Smooth muscle cell (in vitro differentiated cells): ENCODE measurements around the gene HIVEP1. TPM values are rescaled to one million over a fixed set of nuclear protein-coding genes. Genes with fewer than 3 reads are reported as not detected.

Experiments used
- DNase-seq: peaks from one replicate; lab custom pipeline; 2025; ENCODE audit not compliant: unreplicated experiment; lab: John Stamatoyannopoulos, UW
- H2AFZ ChIP-seq: fragments of 200-600 bp; sonication (generic); 2 replicates; pipeline ENCODE4 v1.6.0; 2016; ENCODE audit warnings: antibody characterized with exemption, low read depth, mild to moderate bottlenecking
- H3F3A ChIP-seq: fragments of 200-600 bp; sonication (generic); 2 replicates; pipeline ENCODE4 v1.6.0; 2017; ENCODE audit warnings: antibody characterized with exemption, low read depth
- H3K27ac ChIP-seq: fragments of 200-600 bp; sonication (generic); 2 replicates; pipeline ENCODE4 v1.5.1; 2016; ENCODE audit warnings: low read depth, mild to moderate bottlenecking
- H3K27me3 ChIP-seq: fragments of 200-600 bp; sonication (generic); 2 replicates; pipeline ENCODE4 v1.6.1; 2016; ENCODE audit warnings: low read depth, mild to moderate bottlenecking
- H3K36me3 ChIP-seq: fragments of 200-600 bp; sonication (generic); 2 replicates; pipeline ENCODE4 v1.5.1; 2016; ENCODE audit warnings: low read depth
- H3K4me1 ChIP-seq: fragments of 200-600 bp; sonication (generic); 2 replicates; pipeline ENCODE4 v1.5.1; 2016; ENCODE audit warnings: low read depth
- H3K4me2 ChIP-seq: fragments of 200-600 bp; sonication (generic); 2 replicates; pipeline ENCODE4 v1.6.0; 2016; ENCODE audit warnings: mild to moderate bottlenecking
- H3K4me3 ChIP-seq: fragments of 200-600 bp; sonication (generic); 2 replicates; pipeline ENCODE4 v1.5.1; 2016; ENCODE audit warnings: mild to moderate bottlenecking
- H3K79me2 ChIP-seq: fragments of 200-600 bp; sonication (generic); 2 replicates; pipeline ENCODE4 v1.6.0; 2016; ENCODE audit warnings: low read depth, mild to moderate bottlenecking
- H3K9ac ChIP-seq: fragments of 200-600 bp; sonication (generic); 2 replicates; pipeline ENCODE4 v1.6.0; 2016; ENCODE audit warnings: low read depth
- H3K9me3 ChIP-seq: fragments of 200-600 bp; sonication (generic); replicated peaks from 2 replicates; pipeline ENCODE4 v1.5.1; 2016; ENCODE audit warnings: low read depth
- H4K20me1 ChIP-seq: fragments of 200-600 bp; sonication (generic); 2 replicates; pipeline ENCODE4 v1.6.0; 2016; ENCODE audit warnings: low read depth
- WGBS: methylation state at CpG from one replicate; pipeline ENCODE4 v1.1.7; 2016; ENCODE audit warnings: low lambda C conversion rate; 5-methylcytosine and 5-hydroxymethylcytosine counted together
- polyA plus RNA-seq: library from polyadenylated mRNA; unstranded; fragments of >200 nt; fragmentation: Nextera tagmentation; extraction: Ambion mirVana; gene quantifications from 2 replicates; pipeline ENCODE4 v1.2.1, GENCODE V29; 2016
- total RNA-seq: library from RNA; depleted of rRNA; stranded (reverse); fragments of >200 nt; gene quantifications from 2 replicates; pipeline ENCODE4 v1.2.3, GENCODE V29; 2014
- TF ChIP-seq, protein P1 (sequence below): fragments of 200-600 bp; sonication (generic); IDR thresholded peaks from 2 replicates; pipeline ENCODE4 v1.5.1; 2017; ENCODE audit warnings: borderline replicate concordance, mild to moderate bottlenecking, antibody characterized with exemption; ENCODE audit not compliant: insufficient read depth, poor library complexity, severe bottlenecking

HIVEP1 gene
- total and polyA plus RNA-seq, 2 experiments from 2014 or later = 6.8 to 58.8 TPM

DNA sequence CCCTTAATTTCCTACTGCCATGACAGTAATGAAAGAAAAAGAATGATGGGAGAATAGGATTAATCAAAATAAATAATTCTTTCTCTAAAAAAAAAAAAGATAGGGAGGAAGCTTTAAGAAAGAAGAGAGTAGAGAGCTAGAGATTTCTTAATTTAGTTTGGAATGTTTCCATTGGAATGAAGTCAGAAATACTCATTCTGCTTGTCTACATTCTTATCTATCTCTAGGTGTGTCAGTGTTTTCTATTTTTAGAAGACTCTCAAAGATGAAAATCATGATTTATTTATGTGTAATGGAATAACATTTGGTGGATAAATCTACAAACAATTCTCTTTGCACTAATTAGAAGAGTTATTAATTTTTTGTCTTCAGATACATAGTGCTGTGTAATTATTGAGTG, 38.0 kb upstream of the HIVEP1 start:
- TF ChIP-seq, protein P1, sequence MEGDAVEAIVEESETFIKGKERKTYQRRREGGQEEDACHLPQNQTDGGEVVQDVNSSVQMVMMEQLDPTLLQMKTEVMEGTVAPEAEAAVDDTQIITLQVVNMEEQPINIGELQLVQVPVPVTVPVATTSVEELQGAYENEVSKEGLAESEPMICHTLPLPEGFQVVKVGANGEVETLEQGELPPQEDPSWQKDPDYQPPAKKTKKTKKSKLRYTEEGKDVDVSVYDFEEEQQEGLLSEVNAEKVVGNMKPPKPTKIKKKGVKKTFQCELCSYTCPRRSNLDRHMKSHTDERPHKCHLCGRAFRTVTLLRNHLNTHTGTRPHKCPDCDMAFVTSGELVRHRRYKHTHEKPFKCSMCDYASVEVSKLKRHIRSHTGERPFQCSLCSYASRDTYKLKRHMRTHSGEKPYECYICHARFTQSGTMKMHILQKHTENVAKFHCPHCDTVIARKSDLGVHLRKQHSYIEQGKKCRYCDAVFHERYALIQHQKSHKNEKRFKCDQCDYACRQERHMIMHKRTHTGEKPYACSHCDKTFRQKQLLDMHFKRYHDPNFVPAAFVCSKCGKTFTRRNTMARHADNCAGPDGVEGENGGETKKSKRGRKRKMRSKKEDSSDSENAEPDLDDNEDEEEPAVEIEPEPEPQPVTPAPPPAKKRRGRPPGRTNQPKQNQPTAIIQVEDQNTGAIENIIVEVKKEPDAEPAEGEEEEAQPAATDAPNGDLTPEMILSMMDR = no peak
- H3K4me3 ChIP-seq = no peak overlapping the region
- H2AFZ ChIP-seq = no peak overlapping the region

DNA sequence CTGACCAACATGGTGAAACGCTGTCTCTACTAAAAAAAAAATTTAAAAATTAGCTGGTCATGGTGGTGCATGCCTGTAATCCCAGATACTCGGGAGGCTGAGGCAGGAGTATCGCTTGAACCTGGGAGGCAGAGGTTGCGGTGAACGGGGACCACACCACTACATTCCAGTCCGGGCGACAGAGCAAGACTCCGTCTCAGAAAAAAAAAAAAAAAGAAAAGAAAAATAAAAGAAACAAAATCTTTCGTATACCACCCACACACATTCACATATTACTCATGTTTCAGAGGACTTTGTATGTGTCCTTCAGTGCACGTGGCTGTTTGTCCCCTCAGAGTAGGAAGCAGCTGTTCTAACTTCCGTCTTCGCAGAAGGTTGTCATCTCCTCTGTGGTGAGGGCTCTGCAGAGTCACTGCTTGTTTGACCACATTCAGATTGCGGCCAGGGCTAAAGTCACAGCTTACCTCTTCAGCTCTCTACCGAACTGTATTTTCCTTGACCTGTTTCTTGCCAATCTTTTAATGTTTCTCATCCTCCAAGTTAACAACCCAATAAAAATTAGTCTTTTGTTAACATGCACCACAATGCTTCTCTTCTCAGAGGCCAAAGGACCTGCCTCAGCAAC, 36.6 kb upstream of the HIVEP1 start:
- H3K36me3 ChIP-seq = no peaks in the 10 kb centered on the region
- WGBS = 89% methylated on average over 14 of the region's 14 CpGs
- TF ChIP-seq, protein P1 = no peak
- H3F3A ChIP-seq = peaks cover 4% of the 10 kb centered on the region
- H3K27ac ChIP-seq = no peak overlapping the region
- H3K9me3 ChIP-seq = no peaks in the 10 kb centered on the region
- no peaks in the 10 kb centered on the region for H3K27me3 ChIP-seq
- H4K20me1 ChIP-seq = no peaks in the 10 kb centered on the region
- no peak overlapping the region for H3K4me3 ChIP-seq
- no peak overlapping the region for H3K4me2 ChIP-seq
- no peak for DNase-seq
- no peak overlapping the region for H2AFZ ChIP-seq
- H3K79me2 ChIP-seq = no peaks in the 10 kb centered on the region
- H3K4me1 ChIP-seq = no peaks in the 10 kb centered on the region
- no peak overlapping the region for H3K9ac ChIP-seq

More for the DNA sequence above, 38.0 kb upstream of the HIVEP1 start:
- no peaks in the 10 kb centered on the region for H3K36me3 ChIP-seq
- H3K4me2 ChIP-seq = no peak overlapping the region
- no peaks in the 10 kb centered on the region for H3K79me2 ChIP-seq
- no peak for DNase-seq
- no peaks in the 10 kb centered on the region for H4K20me1 ChIP-seq
- H3F3A ChIP-seq = peaks cover 4% of the 10 kb centered on the region
- H3K27ac ChIP-seq = no peak overlapping the region
- H3K4me1 ChIP-seq = no peaks in the 10 kb centered on the region
- no peaks in the 10 kb centered on the region for H3K27me3 ChIP-seq
- no peaks in the 10 kb centered on the region for H3K9me3 ChIP-seq
- no peak overlapping the region for H3K9ac ChIP-seq

DNA sequence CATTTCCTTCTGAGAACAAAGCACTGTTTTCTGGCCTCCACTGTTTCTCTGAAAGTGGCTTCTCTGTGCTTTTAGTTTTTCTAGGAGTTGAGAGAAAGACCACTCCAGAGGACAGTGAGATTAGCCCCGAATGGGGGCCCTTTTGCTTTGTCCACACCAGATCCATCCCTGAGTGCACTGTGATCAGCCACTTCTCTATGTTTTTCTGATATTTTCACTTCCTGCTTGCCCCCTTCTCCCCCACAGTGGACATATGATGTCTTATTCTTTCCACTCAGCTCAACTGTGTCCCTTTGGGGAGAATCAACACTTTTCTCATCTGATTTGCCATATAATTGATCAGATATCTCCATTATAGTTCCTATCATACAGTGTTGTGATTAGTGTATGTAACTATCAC, 35.6 kb upstream of the HIVEP1 start:
- H4K20me1 ChIP-seq = no peaks in the 10 kb centered on the region
- H3K9ac ChIP-seq = no peak overlapping the region
- H2AFZ ChIP-seq = peak overlapping the region; percentile 31
- H3K4me3 ChIP-seq = no peak overlapping the region
- no peaks in the 10 kb centered on the region for H3K36me3 ChIP-seq
- no peaks in the 10 kb centered on the region for H3K4me1 ChIP-seq
- H3F3A ChIP-seq = no peaks in the 10 kb centered on the region
- H3K4me2 ChIP-seq = no peak overlapping the region
- H3K27me3 ChIP-seq = no peaks in the 10 kb centered on the region
- TF ChIP-seq, protein P1 = no peak
- no peaks in the 10 kb centered on the region for H3K79me2 ChIP-seq
- DNase-seq = no peak
- no peaks in the 10 kb centered on the region for H3K9me3 ChIP-seq
- 100% methylated on average over 1 of the region's 1 CpG for WGBS
- H3K27ac ChIP-seq = no peak overlapping the region

DNA sequence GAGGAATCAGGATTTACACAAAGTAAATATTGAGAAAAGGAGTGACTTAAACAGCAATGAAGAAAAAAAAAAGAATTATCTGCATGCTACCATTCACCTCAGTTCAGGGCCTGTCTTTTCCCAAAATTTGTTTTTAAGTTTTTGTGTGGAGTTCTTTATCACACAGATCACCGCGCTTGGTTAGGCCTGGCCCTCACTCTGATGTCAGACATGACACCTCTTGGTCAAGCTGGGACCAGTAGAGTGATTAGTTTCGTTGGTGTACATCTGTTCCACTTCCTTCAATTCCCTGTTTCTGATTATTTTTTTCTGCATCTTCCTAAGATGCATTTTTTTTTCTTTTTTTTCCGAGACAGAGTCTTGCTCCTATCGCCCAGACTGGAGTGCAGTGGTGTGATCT, 34.9 kb upstream of the HIVEP1 start:
- no peaks in the 10 kb centered on the region for H3K79me2 ChIP-seq
- no peaks in the 10 kb centered on the region for H3K27me3 ChIP-seq
- no peak overlapping the region for H3K4me3 ChIP-seq
- H3K4me1 ChIP-seq = no peaks in the 10 kb centered on the region
- 87% methylated on average over 5 of the region's 5 CpGs for WGBS
- no peaks in the 10 kb centered on the region for H4K20me1 ChIP-seq
- TF ChIP-seq, protein P1 = no peak
- H3K9ac ChIP-seq = no peak overlapping the region
- no peak overlapping the region for H3K27ac ChIP-seq
- no peak overlapping the region for H3K4me2 ChIP-seq
- H2AFZ ChIP-seq = no peak overlapping the region
- H3K9me3 ChIP-seq = no peaks in the 10 kb centered on the region
- DNase-seq = no peak
- no peaks in the 10 kb centered on the region for H3F3A ChIP-seq
- H3K36me3 ChIP-seq = no peaks in the 10 kb centered on the region
